Measurements from ENCODE around the gene PITX2. TPM values are rescaled to one million over a fixed set of nuclear protein-coding genes. Genes with fewer than 3 reads are reported as not detected.

PITX2 gene
- total and polyA plus RNA-seq, 10 donors: 0.12 TPM; not detected in 9

DNA sequence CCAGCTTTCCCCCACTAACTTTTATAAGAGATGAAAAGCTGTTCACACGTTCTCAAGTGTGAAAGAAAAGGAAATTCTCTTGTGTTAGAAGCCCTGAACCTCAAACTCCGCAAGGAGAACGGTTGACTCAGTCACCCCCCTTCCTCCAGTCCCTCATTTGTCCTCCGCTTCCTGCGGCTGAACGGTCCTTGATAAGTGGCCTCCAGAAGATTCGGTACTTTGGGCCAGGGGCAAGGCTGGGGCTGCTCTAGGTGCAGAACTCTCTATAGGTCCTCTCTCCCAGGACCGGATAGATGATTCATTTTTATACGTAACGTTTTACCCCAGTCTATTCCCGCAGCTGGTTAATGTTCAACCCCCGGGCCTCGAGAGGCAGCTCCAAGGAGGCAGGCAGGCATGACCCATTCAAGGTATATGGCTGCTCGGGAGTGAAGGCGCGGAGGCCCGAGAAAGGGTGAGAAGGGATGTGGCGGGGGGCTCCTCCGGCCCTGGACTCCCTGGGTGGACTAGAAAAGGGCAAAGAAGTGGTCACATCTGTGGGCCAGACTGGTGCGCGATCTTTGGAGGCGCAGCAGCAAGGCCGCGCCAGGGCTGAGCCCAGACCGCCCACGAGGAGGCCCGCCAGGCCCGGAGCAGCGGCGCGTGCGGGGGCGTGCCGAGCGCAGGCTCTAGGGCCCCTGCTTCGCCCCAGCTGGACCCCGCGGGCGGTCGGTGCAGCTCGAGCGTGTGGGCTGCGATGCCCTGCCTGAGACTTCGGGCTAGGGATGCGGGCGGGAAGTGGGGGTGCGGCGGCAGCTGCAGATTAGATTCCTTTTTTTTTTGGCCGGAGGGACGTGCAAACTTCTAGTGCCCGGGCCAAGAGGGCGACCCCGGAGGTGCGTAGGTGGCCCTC is 11.7 kb downstream of the PITX2 start:
- H3K27ac ChIP-seq: no peak overlapping the region
- peaks cover 0 to 18% (median 3%) of the 10 kb centered on the region in 6 donors for H3K4me1 ChIP-seq
- H3K4me3 ChIP-seq: peak overlapping the region in 1 of 8 donors; percentile 22
- 4 to 11% (median 6%) methylated on average over 23 to 54 of the region's 54 CpGs for WGBS, 5 donors
- H3K36me3 ChIP-seq: no peaks in the 10 kb centered on the region
- H3K9me3 ChIP-seq: peaks cover 0 to 5% (median 0%) of the 10 kb centered on the region in 8 donors
- DNase-seq: no peak
- TF ChIP-seq POLR2A (IDR thresholded peaks at IDR 0.05) (no peak), POLR2AphosphoS5 (IDR thresholded peaks at IDR 0.05) (no peak)
- TF ChIP-seq, protein P1, sequence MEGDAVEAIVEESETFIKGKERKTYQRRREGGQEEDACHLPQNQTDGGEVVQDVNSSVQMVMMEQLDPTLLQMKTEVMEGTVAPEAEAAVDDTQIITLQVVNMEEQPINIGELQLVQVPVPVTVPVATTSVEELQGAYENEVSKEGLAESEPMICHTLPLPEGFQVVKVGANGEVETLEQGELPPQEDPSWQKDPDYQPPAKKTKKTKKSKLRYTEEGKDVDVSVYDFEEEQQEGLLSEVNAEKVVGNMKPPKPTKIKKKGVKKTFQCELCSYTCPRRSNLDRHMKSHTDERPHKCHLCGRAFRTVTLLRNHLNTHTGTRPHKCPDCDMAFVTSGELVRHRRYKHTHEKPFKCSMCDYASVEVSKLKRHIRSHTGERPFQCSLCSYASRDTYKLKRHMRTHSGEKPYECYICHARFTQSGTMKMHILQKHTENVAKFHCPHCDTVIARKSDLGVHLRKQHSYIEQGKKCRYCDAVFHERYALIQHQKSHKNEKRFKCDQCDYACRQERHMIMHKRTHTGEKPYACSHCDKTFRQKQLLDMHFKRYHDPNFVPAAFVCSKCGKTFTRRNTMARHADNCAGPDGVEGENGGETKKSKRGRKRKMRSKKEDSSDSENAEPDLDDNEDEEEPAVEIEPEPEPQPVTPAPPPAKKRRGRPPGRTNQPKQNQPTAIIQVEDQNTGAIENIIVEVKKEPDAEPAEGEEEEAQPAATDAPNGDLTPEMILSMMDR (IDR thresholded peaks at IDR 0.05 in 8 of 11, conservative IDR thresholded peaks at IDR 0.05 in 3 of 11): no peak
- peaks cover 0 to 92% (median 77%) of the 10 kb centered on the region in 7 donors for H3K27me3 ChIP-seq (replicated peaks in 1 of 7)
- intact Hi-C loops (cut with DNase I; ENCODE audit: low total_unique reads): no loop called here

- DNase-seq: no peak
- intact Hi-C loops (cut with DNase I; ENCODE audit: low total_unique reads): no loop called here
- peaks cover 0 to 18% (median 3%) of the 10 kb centered on the region in 6 donors for H3K4me1 ChIP-seq
- no peaks in the 10 kb centered on the region for H3K36me3 ChIP-seq
- 6 to 18% (median 11%) methylated on average over 9 to 20 of the region's 20 CpGs for WGBS, 5 donors
- H3K27me3 ChIP-seq (replicated peaks in 1 of 7): peaks cover 0 to 86% (median 71%) of the 10 kb centered on the region in 7 donors
- no peak for TF ChIP-seq POLR2A (IDR thresholded peaks at IDR 0.05)
- TF ChIP-seq, protein P1 (IDR thresholded peaks at IDR 0.05 in 8 of 11, conservative IDR thresholded peaks at IDR 0.05 in 3 of 11): no peak
- no peak for TF ChIP-seq POLR2AphosphoS5 (IDR thresholded peaks at IDR 0.05)
- H3K4me3 ChIP-seq: no peak overlapping the region
- H3K27ac ChIP-seq: no peak overlapping the region
- peaks cover 0 to 5% (median 0%) of the 10 kb centered on the region in 8 donors for H3K9me3 ChIP-seq
Observed at GRCh38 chr4:110610620-110610939, 12.3 kb downstream of the PITX2 start.

- Histone ChIP-seq H3K27me3 (replicated peaks in 1 of 7) (peaks cover 0 to 73% (median 57%) of the 10 kb centered on the region in 7 donors), H3K4me1 (peaks cover 0 to 18% (median 3%) of the 10 kb centered on the region in 6 donors), H3K27ac (no peak overlapping the region), H3K36me3 (no peaks in the 10 kb centered on the region), H3K9me3 (peaks cover 0 to 5% (median 0%) of the 10 kb centered on the region in 8 donors), H3K4me3 (no peak overlapping the region)
- no peak for DNase-seq
- WGBS, 5 donors: 27 to 35% (median 34%) methylated on average over 6 of the region's 6 CpGs
- intact Hi-C loops (cut with DNase I; ENCODE audit: low total_unique reads): no loop called here
- TF ChIP-seq POLR2A (IDR thresholded peaks at IDR 0.05): no peak
- TF ChIP-seq POLR2AphosphoS5 (IDR thresholded peaks at IDR 0.05): no peak
- TF ChIP-seq, protein P1 (IDR thresholded peaks at IDR 0.05 in 8 of 11, conservative IDR thresholded peaks at IDR 0.05 in 3 of 11): no peak
Observed at GRCh38 chr4:110609044-110609750, 13.7 kb downstream of the PITX2 start.

DNA sequence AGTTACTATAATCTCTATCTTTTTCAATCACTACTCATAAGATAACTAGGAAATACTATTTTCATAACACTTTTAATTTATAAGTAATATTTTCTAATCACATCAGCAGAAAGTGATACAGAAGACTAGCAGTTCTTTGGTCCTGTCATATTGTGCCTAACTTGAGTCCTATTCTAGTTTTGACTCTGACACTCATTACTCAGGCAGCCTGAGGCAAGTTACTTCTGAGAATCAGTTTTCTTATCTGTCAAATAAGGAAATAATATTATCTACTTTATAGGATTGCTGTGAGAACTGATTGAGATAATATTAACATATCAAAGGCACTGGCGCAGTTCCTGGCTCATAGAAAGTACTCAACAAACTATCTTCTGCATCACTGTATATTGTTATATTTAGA is 17.8 kb downstream of the PITX2 start:
- WGBS, 5 donors: 78 to 92% (median 88%) methylated on average over 1 of the region's 1 CpG
- TF ChIP-seq, protein P1 (IDR thresholded peaks at IDR 0.05 in 8 of 11, conservative IDR thresholded peaks at IDR 0.05 in 3 of 11): no peak
- TF ChIP-seq POLR2AphosphoS5 (IDR thresholded peaks at IDR 0.05) (no peak), POLR2A (IDR thresholded peaks at IDR 0.05) (no peak)
- H3K4me3 ChIP-seq: no peak overlapping the region
- no peaks in the 10 kb centered on the region for H3K36me3 ChIP-seq
- peaks cover 0 to 50% (median 16%) of the 10 kb centered on the region in 7 donors for H3K27me3 ChIP-seq (replicated peaks in 1 of 7)
- peaks cover 0 to 5% (median 0%) of the 10 kb centered on the region in 8 donors for H3K9me3 ChIP-seq
- H3K4me1 ChIP-seq: no peaks in the 10 kb centered on the region
- no peak for DNase-seq
- no peak overlapping the region for H3K27ac ChIP-seq
- intact Hi-C loops (cut with DNase I; ENCODE audit: low total_unique reads): no loop called here

Data from spleen (tissue), 11 donors.